Thoracic aorta (tissue), 2 donors: ENCODE measurements around the gene MTURN. TPM values are rescaled to one million over a fixed set of nuclear protein-coding genes. Genes with fewer than 3 reads are reported as not detected.
A peak's percentile ranks its signal among the peaks of the same experiment; 100 is the strongest.

ENCODE experiments used
- ATAC-seq: fragments of 150-250 bp; one replicate; pipeline ENCODE4 v1.8.0; 2017; ENCODE audit warnings: low read depth; ENCODE audit not compliant: insufficient number of reproducible peaks, low FRiP score
- DNase-seq: peaks from one replicate; pipeline ENCODE4 v3.0.0-alpha.2; 2020; ENCODE audit warnings: low spot score
- H3K27ac ChIP-seq, 2 donors: fragments of 200-600 bp; sonication (generic); 1 replicate in 1 of 2; 2 replicates in 1 of 2; pipeline ENCODE4 v1.5.1; 2016; ENCODE audit warnings: mild to moderate bottlenecking in 2 of 2, moderate library complexity in 2 of 2
- H3K27me3 ChIP-seq: fragments of 200-600 bp; sonication (generic); replicated peaks from 2 replicates; pipeline ENCODE4 v1.6.0; 2016; ENCODE audit warnings: mild to moderate bottlenecking; ENCODE audit not compliant: insufficient read depth
- H3K36me3 ChIP-seq: fragments of 200-600 bp; sonication (generic); one replicate; pipeline ENCODE4 v1.5.1; 2016
- H3K4me1 ChIP-seq, 2 donors: fragments of 200-600 bp; sonication (generic); 1 replicate in 1 of 2; 2 replicates in 1 of 2; pipeline versions ENCODE4 v1.5.1 to v1.6.0; 2016; ENCODE audit warnings: low read depth in 2 of 2, mild to moderate bottlenecking in 1 of 2; ENCODE audit not compliant: control insufficient read depth in 1 of 2
- H3K4me3 ChIP-seq: fragments of 200-600 bp; sonication (generic); 2 replicates; pipeline ENCODE4 v1.5.1; 2016; ENCODE audit warnings: mild to moderate bottlenecking
- H3K9me3 ChIP-seq: fragments of 200-600 bp; sonication (generic); 2 replicates; pipeline ENCODE4 v1.5.1; 2016
- total RNA-seq, 2 donors: library from RNA; depleted of rRNA; stranded (reverse); fragments of >200 nt; gene quantifications; one replicate each; pipeline versions ENCODE4 v1.1.0 to v1.2.3, GENCODE V29; 2016
- TF ChIP-seq, protein P1 (sequence below): fragments of 200-600 bp; sonication (generic); IDR thresholded peaks from one replicate; pipeline ENCODE4 v1.5.1; 2019; ENCODE audit warnings: antibody characterized with exemption

MTURN gene
- total RNA-seq, 2 donors from 2014 or later, result 71.1 to 80.1 TPM

DNA sequence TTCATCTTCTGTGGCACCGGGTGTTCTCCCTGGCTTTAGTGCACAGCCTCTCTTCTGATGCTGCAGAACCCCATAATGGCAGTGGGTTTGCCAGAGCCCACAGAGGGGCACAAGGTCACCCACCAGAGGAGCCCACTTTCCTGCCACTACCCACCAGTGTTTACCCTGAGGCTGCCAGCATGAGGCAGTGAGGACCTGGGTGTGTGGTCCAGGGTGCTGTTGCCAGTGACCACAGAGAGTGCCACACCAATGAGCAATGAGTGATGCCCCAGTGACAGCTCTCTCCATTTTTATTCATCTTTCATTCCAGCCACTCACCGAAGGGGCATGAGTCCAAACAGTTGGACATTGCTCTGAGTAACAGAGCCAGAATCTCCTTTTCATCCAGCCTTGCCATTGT is 34.8 kb downstream of the MTURN start:
- no peak overlapping the region for H3K27ac ChIP-seq
- no peaks in the 10 kb centered on the region for H3K9me3 ChIP-seq
- ATAC-seq, result no peak
- no peak overlapping the region for H3K4me3 ChIP-seq
- no peaks in the 10 kb centered on the region for H3K27me3 ChIP-seq
- DNase-seq, result no peak
- TF ChIP-seq, protein P1, sequence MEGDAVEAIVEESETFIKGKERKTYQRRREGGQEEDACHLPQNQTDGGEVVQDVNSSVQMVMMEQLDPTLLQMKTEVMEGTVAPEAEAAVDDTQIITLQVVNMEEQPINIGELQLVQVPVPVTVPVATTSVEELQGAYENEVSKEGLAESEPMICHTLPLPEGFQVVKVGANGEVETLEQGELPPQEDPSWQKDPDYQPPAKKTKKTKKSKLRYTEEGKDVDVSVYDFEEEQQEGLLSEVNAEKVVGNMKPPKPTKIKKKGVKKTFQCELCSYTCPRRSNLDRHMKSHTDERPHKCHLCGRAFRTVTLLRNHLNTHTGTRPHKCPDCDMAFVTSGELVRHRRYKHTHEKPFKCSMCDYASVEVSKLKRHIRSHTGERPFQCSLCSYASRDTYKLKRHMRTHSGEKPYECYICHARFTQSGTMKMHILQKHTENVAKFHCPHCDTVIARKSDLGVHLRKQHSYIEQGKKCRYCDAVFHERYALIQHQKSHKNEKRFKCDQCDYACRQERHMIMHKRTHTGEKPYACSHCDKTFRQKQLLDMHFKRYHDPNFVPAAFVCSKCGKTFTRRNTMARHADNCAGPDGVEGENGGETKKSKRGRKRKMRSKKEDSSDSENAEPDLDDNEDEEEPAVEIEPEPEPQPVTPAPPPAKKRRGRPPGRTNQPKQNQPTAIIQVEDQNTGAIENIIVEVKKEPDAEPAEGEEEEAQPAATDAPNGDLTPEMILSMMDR, result no peak
- peaks cover 28 to 70% of the 10 kb centered on the region in 2 donors for H3K4me1 ChIP-seq
- no peaks in the 10 kb centered on the region for H3K36me3 ChIP-seq

DNA sequence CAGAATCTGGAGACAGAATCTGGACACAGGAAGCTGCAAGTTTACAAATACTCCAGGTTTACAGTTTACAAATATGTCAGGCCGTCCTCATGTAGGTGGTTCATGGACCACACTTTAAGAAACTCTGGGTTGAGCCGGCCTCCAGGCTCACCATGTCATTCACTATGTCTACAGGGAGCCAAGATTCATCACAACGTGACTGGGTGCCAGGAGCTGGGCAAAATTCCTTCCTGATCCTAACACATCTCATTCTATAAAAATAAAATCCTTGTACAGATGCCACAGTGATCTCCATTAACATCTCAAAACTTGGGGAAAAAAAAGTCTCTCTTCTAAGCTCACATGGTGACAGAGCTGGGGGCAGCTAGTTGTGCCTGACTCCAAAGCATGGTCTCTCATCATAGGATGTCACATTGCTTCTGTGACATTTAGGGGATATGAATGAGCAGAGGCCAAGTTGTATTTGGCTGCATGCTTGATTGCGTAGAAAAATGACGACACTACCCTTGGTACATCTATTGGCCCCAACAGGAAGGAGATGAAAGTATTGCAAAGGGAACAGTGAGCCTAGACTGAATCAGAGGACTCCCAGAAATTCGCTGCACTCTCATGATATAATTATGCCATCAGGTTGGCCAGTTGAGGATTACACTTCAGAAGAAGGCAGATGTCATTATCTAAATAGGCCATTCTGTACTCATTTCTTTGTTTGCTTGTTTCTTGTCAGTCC is 35.9 kb downstream of the MTURN start:
- Histone ChIP-seq H3K27ac (peak overlapping the region in 1 of 2 donors; percentile 25), H3K4me3 (no peak overlapping the region), H3K36me3 (no peaks in the 10 kb centered on the region), H3K9me3 (no peaks in the 10 kb centered on the region), H3K27me3 (no peaks in the 10 kb centered on the region), H3K4me1 (peaks cover 38 to 76% of the 10 kb centered on the region in 2 donors)
- ATAC-seq, result no peak
- no peak for DNase-seq
- TF ChIP-seq, protein P1, result no peak

DNA sequence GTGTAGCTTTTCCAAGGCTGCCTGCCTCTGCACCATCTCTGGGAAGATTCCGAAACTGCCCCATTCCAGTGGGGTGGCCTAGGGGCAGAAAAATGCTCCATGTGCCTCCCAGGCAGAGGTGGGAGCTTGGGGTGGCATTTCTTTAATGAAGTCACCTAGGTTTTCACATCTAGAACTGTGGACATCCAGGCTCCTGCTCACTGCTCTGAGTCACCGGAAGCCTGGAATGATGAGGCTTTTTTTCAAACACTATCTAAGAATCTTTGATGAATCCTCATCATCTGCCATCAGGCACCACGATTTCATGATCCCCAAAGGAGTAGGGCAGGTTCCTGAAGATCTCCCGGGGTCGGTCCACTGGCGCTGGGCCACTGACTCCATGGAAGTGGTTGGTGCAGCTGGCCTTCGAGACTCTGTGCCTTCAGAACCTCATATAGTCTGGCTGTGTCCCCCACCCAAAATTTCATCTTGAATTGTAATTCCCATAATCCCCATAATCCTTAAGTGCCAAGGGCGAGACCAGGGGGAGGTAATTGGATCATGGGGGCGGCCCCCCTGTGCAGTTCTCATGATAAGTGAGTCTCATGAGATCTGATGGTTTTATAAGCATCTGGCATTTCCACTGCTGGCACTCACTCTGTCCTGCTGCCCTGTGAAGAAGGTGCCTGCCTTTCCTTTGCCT is 37.1 kb downstream of the MTURN start:
- no peak for DNase-seq
- TF ChIP-seq, protein P1, result no peak
- Histone ChIP-seq H3K4me3 (no peak overlapping the region), H3K27ac (peak overlapping the region; percentile 83 to 88), H3K27me3 (no peaks in the 10 kb centered on the region), H3K36me3 (no peaks in the 10 kb centered on the region), H3K4me1 (peaks cover 42 to 89% of the 10 kb centered on the region in 2 donors), H3K9me3 (no peaks in the 10 kb centered on the region)
- ATAC-seq, result no peak

DNA sequence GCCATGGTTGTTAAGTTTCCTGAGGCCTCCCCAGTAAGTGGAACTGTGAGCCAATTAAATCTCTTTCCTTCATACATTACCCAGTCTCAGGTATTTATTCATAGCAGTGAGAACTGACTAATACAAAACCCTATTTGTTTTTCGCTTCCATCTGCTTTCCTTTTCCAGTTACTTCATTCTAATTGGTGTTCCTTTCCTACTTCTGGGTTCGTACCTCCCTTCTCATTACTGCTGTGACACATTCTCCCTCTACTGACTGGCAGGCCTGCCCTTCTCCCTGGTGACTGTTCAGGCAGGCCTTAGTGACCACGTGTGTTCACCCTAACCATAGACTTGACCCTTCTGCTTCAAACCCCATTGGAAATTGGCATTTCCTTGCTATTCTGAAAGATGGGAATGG is 37.7 kb downstream of the MTURN start:
- Histone ChIP-seq H3K4me1 (peaks cover 46 to 95% of the 10 kb centered on the region in 2 donors), H3K36me3 (no peaks in the 10 kb centered on the region), H3K27ac (peak overlapping the region; percentile 83 to 88), H3K27me3 (no peaks in the 10 kb centered on the region), H3K4me3 (no peak overlapping the region), H3K9me3 (no peaks in the 10 kb centered on the region)
- DNase-seq (no peak), ATAC-seq (no peak)
- TF ChIP-seq, protein P1, result no peak

DNA sequence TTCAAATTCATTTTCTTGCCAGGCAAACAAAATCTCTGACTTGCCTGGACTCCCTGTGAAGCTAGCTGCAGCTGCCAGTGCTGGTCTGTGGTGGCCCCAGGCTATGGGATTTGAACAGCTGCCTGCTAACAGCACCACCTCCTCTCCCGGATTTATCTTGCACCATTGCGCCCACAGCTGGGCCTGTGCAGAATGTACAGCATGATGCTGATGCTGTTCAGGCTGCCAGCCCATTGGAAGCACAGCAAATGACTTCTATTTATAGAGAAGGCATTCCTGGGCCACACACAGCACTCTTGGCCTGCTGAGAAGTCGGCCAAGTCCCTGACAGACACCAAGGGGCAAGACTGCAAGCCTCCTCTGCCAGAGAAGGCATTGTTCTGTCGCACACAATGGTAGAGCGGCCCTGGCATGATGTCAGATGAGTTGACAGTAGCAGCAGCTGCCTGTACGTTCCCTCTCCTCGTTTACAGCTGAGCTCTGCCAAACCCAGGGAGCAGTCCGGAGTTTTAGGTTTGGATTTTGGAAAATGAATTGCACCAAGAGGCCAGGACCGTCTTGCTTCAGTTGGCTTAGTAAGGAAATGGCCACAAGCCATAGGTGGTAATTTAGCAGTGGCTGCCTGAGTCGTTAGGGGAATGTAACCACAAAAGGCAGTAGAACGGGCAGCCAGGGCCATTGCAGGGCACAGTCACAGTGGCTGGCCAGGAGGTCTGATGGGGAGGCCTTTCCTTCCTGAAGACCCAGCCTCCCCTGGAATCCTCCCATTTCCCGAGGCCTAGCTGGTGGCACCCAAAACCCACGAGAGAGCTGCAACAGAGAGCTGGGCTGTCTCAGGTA is 38.5 kb downstream of the MTURN start:
- TF ChIP-seq, protein P1, result no peak
- DNase-seq (peak; percentile 43), ATAC-seq (peak; percentile 44)
- peak overlapping the region; percentile 83 to 88 for H3K27ac ChIP-seq
- H3K27me3 ChIP-seq, result no peaks in the 10 kb centered on the region
- H3K4me1 ChIP-seq, result peaks cover 51 to 95% of the 10 kb centered on the region in 2 donors
- H3K36me3 ChIP-seq, result no peaks in the 10 kb centered on the region
- peak overlapping the region; percentile 50 for H3K4me3 ChIP-seq
- no peaks in the 10 kb centered on the region for H3K9me3 ChIP-seq
